ENCODE results near the gene LRRN2. TPM values are rescaled to one million over a fixed set of nuclear protein-coding genes. Genes with fewer than 3 reads are reported as not detected.

Gene LRRN2
- total RNA-seq, 8 experiments from 2014 or later: 0.70 to 24.4 (median 6.0) TPM

Other genes starting within 250 kb of the LRRN2 start
- gene PIK3C2B, start 190.9 kb downstream of the LRRN2 start, total RNA-seq: 10 to 100 TPM in 5 of 8 experiments, 1 to 10 TPM in 3; 4.6 to 60.2 (median 23.7) TPM
- 100 to 1,000 TPM in 1 of 8 experiments, 10 to 100 TPM in 7; 28.7 to 139 (median 40.1) TPM for gene MDM4, start 169.3 kb downstream of the LRRN2 start, total RNA-seq
- 10 to 100 TPM in 5 of 8 experiments, 1 to 10 TPM in 1, under 1 TPM in 2; 0.56 to 85.7 (median 43.3) TPM for gene NFASC, start 185.1 kb upstream of the LRRN2 start, total RNA-seq